ENCODE results near the gene PLAGL2.

PLAGL2 gene

DNA sequence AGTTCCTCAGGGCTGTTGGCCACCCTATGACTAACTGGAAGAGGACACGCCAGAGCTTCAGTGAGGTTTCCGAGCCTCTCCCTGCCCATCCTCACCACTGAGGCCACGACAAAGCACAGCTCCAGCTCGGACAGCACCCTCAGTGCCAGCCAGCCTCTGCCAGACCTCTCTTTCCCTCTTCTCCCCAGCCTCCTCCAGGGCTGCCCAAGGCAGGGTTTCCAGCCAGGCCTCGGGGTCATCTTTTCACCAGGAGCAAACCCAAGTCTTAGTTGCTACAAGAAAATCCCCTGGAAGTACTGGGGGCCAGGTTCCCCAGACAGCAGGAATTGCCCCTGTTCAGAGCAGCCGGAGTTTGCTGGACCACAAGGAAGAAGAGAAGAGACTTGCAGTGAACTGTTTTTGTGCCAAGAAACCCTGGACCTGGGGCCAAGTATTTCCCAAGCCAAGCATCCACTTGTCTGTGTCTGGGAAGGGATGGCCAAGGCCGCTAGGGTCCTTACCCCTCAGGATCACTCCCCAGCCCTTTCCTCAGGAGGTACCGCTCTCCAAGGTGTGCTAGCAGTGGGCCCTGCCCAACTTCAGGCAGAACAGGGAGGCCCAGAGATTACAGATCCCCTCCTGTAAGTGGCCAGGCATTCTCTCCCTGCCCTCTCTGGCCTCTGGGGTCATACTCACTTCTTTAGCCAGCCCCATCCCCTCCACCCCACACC lies 41.6 kb downstream of the PLAGL2 start:
- no peak overlapping the region for H3K4me3 ChIP-seq (ENCODE audit: low read length)
- H3K4me1 ChIP-seq (ENCODE audit: control insufficient read depth, insufficient read depth, low read length): no peaks in the 10 kb centered on the region
- H3K9ac ChIP-seq (ENCODE audit: low read depth, low read length): no peak overlapping the region
- no peaks in the 10 kb centered on the region for H3K27me3 ChIP-seq (ENCODE audit: control insufficient read depth, insufficient read depth, low read length)
- H3K4me2 ChIP-seq (ENCODE audit: low read length): no peak overlapping the region
- no peaks in the 10 kb centered on the region for H3K9me3 ChIP-seq (replicated peaks; ENCODE audit: low read length)
- H3K36me3 ChIP-seq (ENCODE audit: insufficient read depth, low read length): peaks cover 52% of the 10 kb centered on the region

DNA sequence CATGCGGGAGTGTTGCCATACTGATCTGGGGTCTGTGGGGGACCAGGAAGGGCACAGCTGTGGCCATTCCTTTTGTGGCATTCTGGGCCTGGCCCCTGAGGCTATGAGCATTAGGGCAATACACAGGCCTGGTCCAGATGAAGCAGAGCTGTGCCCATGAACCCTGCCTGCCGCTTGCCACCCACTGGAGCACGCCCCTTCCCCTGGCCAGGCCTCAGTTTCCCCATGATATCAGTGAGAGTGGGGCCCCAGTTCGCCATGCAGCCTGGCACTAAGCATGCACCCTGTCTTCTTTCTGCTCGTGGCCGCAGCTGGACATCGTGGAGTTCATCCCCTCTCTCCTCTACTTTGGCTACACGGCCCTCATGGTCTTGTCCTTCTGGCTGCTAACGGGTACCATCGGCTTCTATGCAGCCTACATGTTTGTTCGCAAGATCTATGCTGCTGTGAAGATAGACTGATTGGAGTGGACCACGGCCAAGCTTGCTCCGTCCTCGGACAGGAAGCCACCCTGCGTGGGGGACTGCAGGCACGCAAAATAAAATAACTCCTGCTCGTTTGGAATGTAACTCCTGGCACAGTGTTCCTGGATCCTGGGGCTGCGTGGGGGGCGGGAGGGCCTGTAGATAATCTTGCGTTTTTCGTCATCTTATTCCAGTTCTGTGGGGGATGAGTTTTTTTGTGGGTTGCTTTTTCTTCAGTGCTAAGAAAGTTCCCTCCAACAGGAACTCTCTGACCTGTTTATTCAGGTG lies 42.4 kb downstream of the PLAGL2 start:
- Histone ChIP-seq H3K4me1 (ENCODE audit: control insufficient read depth, insufficient read depth, low read length) (no peaks in the 10 kb centered on the region), H3K27me3 (ENCODE audit: control insufficient read depth, insufficient read depth, low read length) (no peaks in the 10 kb centered on the region), H3K36me3 (ENCODE audit: insufficient read depth, low read length) (peaks cover 57% of the 10 kb centered on the region), H3K9ac (ENCODE audit: low read depth, low read length) (no peak overlapping the region), H3K4me3 (ENCODE audit: low read length) (no peak overlapping the region), H3K4me2 (ENCODE audit: low read length) (no peak overlapping the region), H3K9me3 (replicated peaks; ENCODE audit: low read length) (no peaks in the 10 kb centered on the region)

DNA sequence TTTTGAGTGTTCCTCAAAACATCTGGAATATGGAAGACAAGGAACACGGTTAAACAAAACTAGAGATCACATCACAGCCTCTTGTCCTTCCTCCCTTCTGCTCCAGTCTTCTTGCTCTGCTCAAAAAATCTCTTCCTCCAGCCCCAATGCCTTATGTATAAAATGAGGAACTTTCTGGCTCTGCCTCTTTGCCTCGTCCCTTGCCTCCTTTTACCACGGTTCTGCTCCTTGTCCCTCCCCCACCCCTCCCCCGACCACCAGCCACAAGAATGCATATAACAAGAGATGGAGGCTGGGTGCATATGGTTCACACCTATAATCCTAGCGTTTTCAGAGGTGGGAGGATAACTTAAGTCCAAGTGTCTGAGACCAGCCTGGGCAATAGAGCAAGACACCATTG lies 43.6 kb downstream of the PLAGL2 start:
- Histone ChIP-seq H3K9ac (ENCODE audit: low read depth, low read length) (no peak overlapping the region), H3K4me2 (ENCODE audit: low read length) (no peak overlapping the region), H3K36me3 (ENCODE audit: insufficient read depth, low read length) (peaks cover 69% of the 10 kb centered on the region), H3K27me3 (ENCODE audit: control insufficient read depth, insufficient read depth, low read length) (no peaks in the 10 kb centered on the region), H3K4me3 (ENCODE audit: low read length) (no peak overlapping the region), H3K9me3 (replicated peaks; ENCODE audit: low read length) (no peaks in the 10 kb centered on the region), H3K4me1 (ENCODE audit: control insufficient read depth, insufficient read depth, low read length) (no peaks in the 10 kb centered on the region)

DNA sequence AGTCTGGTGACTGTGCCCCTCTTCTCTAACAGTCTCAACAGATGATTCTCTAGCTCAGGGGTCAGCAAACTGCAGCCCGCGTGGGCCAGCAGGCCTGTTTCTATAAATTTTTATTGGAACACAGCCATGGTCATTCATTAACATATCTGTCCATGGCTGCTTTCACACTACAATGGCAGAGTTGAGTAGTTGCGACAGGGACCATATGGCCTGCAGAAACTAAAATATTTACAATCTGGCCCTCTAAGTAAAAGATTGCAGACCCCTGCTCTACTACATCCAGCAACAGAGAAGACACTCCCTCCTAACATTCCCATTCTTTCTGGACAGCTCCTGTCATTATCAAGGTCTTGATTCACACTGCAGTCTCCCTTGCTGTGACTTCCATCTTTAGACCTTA lies 45.2 kb downstream of the PLAGL2 start:
- Histone ChIP-seq H3K27me3 (ENCODE audit: control insufficient read depth, insufficient read depth, low read length) (no peaks in the 10 kb centered on the region), H3K9ac (ENCODE audit: low read depth, low read length) (no peak overlapping the region), H3K4me3 (ENCODE audit: low read length) (no peak overlapping the region), H3K9me3 (replicated peaks; ENCODE audit: low read length) (no peaks in the 10 kb centered on the region), H3K4me2 (ENCODE audit: low read length) (no peak overlapping the region), H3K4me1 (ENCODE audit: control insufficient read depth, insufficient read depth, low read length) (no peaks in the 10 kb centered on the region), H3K36me3 (ENCODE audit: insufficient read depth, low read length) (peaks cover 79% of the 10 kb centered on the region)

DNA sequence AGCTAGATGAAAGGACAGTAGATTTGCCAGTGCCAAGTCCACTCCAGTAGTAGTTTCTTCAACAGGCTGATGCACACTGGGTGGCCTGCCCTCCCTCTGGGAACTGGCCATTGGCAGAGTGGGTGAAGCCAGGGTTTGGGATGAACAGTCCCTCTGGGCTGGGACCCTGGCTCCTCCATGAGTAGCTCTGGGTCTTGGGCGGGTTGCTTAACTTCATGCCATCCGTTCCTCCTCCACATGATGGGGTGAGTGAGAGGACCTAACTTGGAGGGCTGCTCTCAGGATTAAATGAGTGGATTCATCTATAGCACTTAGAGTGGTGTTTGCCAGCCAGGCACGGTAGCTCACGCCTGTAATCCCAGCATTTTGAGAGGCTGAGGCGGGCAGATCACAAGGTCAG lies 47.2 kb downstream of the PLAGL2 start:
- Histone ChIP-seq H3K9ac (ENCODE audit: low read depth, low read length) (no peak overlapping the region), H3K36me3 (ENCODE audit: insufficient read depth, low read length) (peaks cover 62% of the 10 kb centered on the region), H3K4me1 (ENCODE audit: control insufficient read depth, insufficient read depth, low read length) (peaks cover 4% of the 10 kb centered on the region), H3K4me2 (ENCODE audit: low read length) (no peak overlapping the region), H3K9me3 (replicated peaks; ENCODE audit: low read length) (no peaks in the 10 kb centered on the region), H3K27me3 (ENCODE audit: control insufficient read depth, insufficient read depth, low read length) (no peaks in the 10 kb centered on the region), H3K4me3 (ENCODE audit: low read length) (no peak overlapping the region)

DNA sequence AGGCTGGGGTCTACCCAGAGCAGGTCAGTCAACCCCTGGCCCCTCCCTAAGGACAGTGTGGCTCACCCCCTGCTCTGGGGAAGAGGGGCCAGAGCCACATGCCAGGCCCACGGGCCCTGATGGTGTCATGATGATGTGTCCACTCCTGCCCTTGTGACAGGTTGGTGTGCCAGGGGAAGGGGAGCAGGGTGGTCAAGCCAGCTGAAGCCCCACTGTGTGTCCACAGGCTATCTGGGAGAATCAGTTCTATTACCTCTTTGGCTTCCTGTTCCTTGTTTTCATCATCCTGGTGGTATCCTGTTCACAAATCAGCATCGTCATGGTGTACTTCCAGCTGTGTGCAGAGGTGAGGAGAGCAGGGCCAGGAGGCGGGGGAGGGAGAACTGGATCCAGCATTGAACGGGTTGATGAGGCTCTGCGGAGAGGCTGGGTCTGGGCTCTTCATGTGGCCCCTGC lies 47.7 kb downstream of the PLAGL2 start:
- no peak overlapping the region for H3K9ac ChIP-seq (ENCODE audit: low read depth, low read length)
- no peak overlapping the region for H3K4me3 ChIP-seq (ENCODE audit: low read length)
- no peak overlapping the region for H3K4me2 ChIP-seq (ENCODE audit: low read length)
- H3K36me3 ChIP-seq (ENCODE audit: insufficient read depth, low read length): peaks cover 59% of the 10 kb centered on the region
- no peaks in the 10 kb centered on the region for H3K27me3 ChIP-seq (ENCODE audit: control insufficient read depth, insufficient read depth, low read length)
- H3K4me1 ChIP-seq (ENCODE audit: control insufficient read depth, insufficient read depth, low read length): peaks cover 10% of the 10 kb centered on the region
- no peaks in the 10 kb centered on the region for H3K9me3 ChIP-seq (replicated peaks; ENCODE audit: low read length)

DNA sequence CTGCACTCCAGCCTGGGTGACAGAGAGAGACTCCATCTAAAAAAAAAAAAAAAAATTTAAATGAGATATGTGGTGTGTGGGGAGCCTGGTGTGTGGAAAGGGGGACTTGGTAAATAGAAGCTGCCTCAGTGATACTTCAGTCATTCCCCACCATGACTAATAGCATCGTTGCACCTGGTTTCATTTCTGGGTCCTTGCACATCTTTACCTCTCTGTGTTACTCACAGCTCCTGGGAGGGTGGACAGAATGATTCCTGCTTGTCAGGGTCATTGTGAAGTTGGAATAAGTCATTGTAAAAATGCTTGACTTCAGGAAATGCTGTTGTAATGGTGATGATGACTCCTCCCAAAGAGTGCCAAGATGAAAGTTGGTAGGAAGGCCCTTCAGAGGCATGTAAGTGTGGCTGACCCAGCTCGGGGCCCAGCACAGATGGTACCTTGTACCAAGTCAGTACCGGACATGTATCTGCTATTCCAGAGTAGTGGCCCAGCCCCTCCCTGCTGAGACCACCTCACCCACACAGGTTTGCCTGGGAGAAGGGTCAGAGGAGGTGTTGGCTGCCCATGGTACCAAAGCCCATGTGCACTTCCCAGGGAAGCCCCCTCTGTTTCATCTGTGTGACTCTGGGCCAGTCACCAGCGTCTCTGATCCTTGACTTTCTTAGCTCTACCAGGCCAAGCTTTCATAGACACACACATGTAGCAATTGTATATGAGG lies 48.4 kb downstream of the PLAGL2 start:
- H3K4me3 ChIP-seq (ENCODE audit: low read length): no peak overlapping the region
- no peak overlapping the region for H3K4me2 ChIP-seq (ENCODE audit: low read length)
- no peak overlapping the region for H3K9ac ChIP-seq (ENCODE audit: low read depth, low read length)
- H3K36me3 ChIP-seq (ENCODE audit: insufficient read depth, low read length): peaks cover 58% of the 10 kb centered on the region
- H3K4me1 ChIP-seq (ENCODE audit: control insufficient read depth, insufficient read depth, low read length): peaks cover 13% of the 10 kb centered on the region
- H3K27me3 ChIP-seq (ENCODE audit: control insufficient read depth, insufficient read depth, low read length): no peaks in the 10 kb centered on the region
- H3K9me3 ChIP-seq (replicated peaks; ENCODE audit: low read length): no peaks in the 10 kb centered on the region

DNA sequence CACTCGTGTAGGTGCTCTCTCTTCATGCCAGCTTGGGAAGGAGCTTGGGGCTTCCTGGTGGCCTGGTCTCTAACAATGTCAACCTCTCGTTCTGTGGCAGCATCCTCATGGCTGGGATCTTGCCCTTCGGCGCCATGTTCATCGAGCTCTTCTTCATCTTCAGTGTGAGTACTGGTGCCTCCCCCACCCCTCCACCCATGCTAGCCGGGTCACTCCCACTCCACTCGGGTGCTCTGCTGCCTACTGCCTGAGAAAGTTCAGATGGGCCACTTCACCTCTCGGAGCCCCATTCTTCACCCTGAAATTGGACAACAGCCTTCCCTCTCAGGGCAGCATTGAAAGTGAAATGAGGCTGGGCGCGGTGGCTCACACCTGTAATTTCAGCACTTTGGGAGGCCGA lies 49.2 kb downstream of the PLAGL2 start:
- H3K9me3 ChIP-seq (replicated peaks; ENCODE audit: low read length): no peaks in the 10 kb centered on the region
- H3K4me1 ChIP-seq (ENCODE audit: control insufficient read depth, insufficient read depth, low read length): peaks cover 13% of the 10 kb centered on the region
- no peaks in the 10 kb centered on the region for H3K27me3 ChIP-seq (ENCODE audit: control insufficient read depth, insufficient read depth, low read length)
- no peak overlapping the region for H3K4me3 ChIP-seq (ENCODE audit: low read length)
- no peak overlapping the region for H3K4me2 ChIP-seq (ENCODE audit: low read length)
- H3K36me3 ChIP-seq (ENCODE audit: insufficient read depth, low read length): peaks cover 63% of the 10 kb centered on the region
- no peak overlapping the region for H3K9ac ChIP-seq (ENCODE audit: low read depth, low read length)

DNA sequence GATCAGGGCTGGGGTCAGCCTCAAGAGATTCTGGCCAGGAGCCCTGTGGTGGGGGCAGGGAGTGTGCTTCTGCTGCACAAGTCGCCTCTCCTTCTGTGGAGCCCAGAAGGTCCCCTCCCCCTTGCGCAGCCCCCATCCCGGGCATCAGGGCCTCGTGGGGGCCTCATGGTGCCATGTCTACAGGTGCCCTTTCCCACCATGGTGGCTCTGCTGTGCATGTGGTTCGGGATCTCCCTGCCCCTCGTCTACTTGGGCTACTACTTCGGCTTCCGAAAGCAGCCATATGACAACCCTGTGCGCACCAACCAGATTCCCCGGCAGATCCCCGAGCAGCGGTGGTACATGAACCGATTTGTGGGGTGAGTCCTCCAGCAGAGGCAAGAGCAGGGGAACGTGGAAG lies 49.9 kb downstream of the PLAGL2 start:
- H3K4me1 ChIP-seq (ENCODE audit: control insufficient read depth, insufficient read depth, low read length): peaks cover 13% of the 10 kb centered on the region
- H3K36me3 ChIP-seq (ENCODE audit: insufficient read depth, low read length): peaks cover 68% of the 10 kb centered on the region
- H3K9ac ChIP-seq (ENCODE audit: low read depth, low read length): no peak overlapping the region
- no peaks in the 10 kb centered on the region for H3K9me3 ChIP-seq (replicated peaks; ENCODE audit: low read length)
- H3K4me2 ChIP-seq (ENCODE audit: low read length): no peak overlapping the region
- no peak overlapping the region for H3K4me3 ChIP-seq (ENCODE audit: low read length)
- no peaks in the 10 kb centered on the region for H3K27me3 ChIP-seq (ENCODE audit: control insufficient read depth, insufficient read depth, low read length)

DNA sequence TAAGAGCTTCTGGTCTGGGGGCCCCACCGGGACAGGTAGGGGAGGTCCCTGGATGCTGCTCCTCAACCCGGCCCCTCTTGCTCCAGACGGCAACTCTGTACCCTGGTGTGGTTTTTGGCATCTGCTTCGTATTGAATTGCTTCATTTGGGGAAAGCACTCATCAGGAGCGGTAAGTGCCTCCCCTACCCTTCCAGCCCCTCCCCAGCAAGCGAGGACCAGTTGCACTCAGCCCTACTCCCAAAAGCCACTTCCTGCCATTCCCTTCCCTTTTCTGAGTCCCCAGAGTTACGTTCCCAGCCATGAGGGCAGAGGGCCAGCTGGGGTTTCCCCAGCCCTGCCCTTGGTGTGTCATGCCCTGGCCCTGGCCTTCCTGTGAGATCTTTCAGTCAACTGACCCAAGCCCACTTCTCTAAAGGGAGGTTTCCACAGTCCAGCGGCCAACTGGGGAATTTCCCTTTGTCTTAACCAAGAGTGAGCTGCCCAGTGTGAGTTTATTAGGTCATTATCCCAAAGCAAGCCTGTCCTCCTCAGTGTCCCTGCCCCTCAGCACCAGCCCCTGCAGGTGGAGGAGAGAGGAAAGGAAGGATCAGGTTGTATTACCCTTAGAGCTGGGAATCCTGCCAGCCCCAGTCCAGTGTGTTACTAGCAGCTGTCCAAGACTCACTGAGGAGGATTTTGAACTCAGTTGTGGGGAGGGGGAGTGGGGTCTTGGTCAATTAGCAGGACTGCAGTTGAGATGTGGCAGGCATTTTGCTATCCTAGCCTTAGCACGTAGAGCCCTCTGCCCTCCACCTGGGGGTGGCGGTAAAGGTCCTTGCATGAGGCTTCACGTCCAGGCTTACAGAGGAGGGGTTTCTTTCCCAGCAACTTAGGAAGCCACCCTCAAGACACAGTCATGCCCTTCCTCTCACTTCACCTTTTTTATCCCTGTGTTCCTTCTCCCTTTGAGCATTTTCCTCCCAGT lies 52.2 kb downstream of the PLAGL2 start:
- Histone ChIP-seq H3K4me3 (ENCODE audit: low read length) (no peak overlapping the region), H3K9me3 (replicated peaks; ENCODE audit: low read length) (no peaks in the 10 kb centered on the region), H3K36me3 (ENCODE audit: insufficient read depth, low read length) (peaks cover 64% of the 10 kb centered on the region), H3K9ac (ENCODE audit: low read depth, low read length) (peak overlapping the region; percentile 35), H3K27me3 (ENCODE audit: control insufficient read depth, insufficient read depth, low read length) (no peaks in the 10 kb centered on the region), H3K4me2 (ENCODE audit: low read length) (no peak overlapping the region), H3K4me1 (ENCODE audit: control insufficient read depth, insufficient read depth, low read length) (peaks cover 13% of the 10 kb centered on the region)

DNA sequence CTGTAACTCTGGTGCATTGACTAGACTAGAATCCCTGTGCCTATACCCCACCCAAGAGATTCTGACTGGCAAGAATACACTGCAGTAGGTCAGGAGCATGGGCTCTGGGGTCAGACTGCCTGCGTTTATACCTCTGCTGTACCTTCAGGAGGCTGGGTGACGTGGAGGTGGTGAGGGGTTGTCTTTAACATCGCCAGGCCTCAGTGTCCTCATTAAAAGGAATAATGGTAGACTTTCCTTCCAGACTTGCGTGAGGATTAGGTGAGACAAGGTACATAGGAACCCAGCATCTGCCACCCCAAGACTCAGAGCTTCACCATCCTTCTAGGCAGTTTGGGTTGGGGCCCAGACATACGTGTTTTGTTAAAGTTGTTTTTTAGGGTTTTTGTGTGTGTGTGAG lies 53.8 kb downstream of the PLAGL2 start:
- peaks cover 13% of the 10 kb centered on the region for H3K4me1 ChIP-seq (ENCODE audit: control insufficient read depth, insufficient read depth, low read length)
- H3K9me3 ChIP-seq (replicated peaks; ENCODE audit: low read length): no peaks in the 10 kb centered on the region
- no peak overlapping the region for H3K4me2 ChIP-seq (ENCODE audit: low read length)
- no peaks in the 10 kb centered on the region for H3K27me3 ChIP-seq (ENCODE audit: control insufficient read depth, insufficient read depth, low read length)
- no peak overlapping the region for H3K9ac ChIP-seq (ENCODE audit: low read depth, low read length)
- H3K36me3 ChIP-seq (ENCODE audit: insufficient read depth, low read length): peaks cover 62% of the 10 kb centered on the region
- H3K4me3 ChIP-seq (ENCODE audit: low read length): no peak overlapping the region
